Activated T-helper 1 cell treated with anti-CD3 and anti-CD28 coated beads, Interleukin-2, amount 50 U/mL, for 16 hours (primary cell): ENCODE results near the gene TP53RK.

ENCODE experiments used
- DNase-seq, 2 donors: peaks; one replicate each; pipeline ENCODE4 v3.0.0-alpha.2; 2020; ENCODE audit warnings: low read depth in 1 of 2, low spot score in 1 of 2

TP53RK gene

GRCh38 chr20:46689082-46689753 lies at the start of gene TP53RK:
Gene TP53RK (minus strand): TSS chr20:46689444. CDS start chr20:46689414, 30 bp downstream.
- peak; percentile 88 to 92 for DNase-seq

- DNase-seq = no peak
Measured at GRCh38 chr20:46735436-46735835, 46.2 kb upstream of the TP53RK start.

DNA sequence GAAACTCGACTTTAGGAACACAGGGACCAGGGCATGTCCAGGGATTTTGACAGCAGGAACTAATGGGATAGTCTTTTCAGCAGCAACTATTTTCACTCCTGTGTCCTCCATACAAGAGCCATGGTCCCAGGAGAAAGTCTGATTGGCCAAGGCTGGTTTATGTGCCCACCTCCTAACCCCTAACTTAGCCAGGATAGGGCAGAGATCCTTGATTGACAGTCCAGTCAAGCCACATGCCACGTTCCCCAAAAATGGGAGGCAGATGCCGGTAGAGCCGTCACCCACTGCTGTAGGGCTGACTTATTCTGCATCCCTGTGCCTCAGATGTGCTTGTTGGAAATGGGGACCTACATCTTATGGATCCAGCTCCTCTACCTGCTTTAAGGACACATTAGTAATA lies 42.5 kb upstream of the TP53RK start:
- no peak for DNase-seq

DNA sequence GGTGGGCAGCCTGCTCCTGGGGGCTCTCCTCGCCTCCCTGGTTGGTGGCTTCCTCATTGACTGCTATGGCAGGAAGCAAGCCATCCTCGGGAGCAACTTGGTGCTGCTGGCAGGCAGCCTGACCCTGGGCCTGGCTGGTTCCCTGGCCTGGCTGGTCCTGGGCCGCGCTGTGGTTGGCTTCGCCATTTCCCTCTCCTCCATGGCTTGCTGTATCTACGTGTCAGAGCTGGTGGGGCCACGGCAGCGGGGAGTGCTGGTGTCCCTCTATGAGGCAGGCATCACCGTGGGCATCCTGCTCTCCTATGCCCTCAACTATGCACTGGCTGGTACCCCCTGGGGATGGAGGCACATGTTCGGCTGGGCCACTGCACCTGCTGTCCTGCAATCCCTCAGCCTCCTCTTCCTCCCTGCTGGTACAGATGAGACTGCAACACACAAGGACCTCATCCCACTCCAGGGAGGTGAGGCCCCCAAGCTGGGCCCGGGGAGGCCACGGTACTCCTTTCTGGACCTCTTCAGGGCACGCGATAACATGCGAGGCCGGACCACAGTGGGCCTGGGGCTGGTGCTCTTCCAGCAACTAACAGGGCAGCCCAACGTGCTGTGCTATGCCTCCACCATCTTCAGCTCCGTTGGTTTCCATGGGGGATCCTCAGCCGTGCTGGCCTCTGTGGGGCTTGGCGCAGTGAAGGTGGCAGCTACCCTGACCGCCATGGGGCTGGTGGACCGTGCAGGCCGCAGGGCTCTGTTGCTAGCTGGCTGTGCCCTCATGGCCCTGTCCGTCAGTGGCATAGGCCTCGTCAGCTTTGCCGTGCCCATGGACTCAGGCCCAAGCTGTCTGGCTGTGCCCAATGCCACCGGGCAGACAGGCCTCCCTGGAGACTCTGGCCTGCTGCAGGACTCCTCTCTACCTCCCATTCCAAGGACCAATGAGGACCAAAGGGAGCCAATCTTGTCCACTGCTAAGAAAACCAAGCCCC lies 36.2 kb upstream of the TP53RK start:
- no peak for DNase-seq

DNA sequence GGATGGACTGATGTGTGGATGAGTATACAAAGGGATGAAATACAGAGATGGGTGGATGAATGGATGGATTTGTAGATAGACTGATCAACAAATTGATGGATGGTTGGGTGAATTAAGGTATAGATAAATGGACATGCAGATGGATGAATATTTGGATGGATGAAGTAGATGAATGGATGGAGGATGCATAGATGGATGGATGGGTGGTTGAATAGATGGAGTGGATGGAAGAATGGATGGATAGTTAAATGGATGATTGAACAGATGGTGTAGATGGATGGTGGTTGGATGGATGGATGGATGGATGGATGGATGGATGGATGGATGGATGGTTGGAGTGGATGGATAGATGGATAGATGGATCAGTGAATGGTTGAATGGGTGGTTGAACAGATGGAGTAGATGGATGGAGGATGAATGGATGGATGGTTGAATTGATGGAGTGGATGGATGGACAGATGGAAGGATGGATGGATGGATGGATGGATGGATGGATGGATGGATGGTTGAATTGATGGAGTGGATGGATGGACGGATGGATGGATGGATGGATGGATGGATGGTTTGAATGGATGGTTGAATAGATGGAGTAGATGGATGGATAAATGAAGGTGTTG lies 35.2 kb upstream of the TP53RK start:
- no peak for DNase-seq

- no peak for DNase-seq
Measured at GRCh38 chr20:46723039-46723438, 33.8 kb upstream of the TP53RK start.

GRCh38 chr20:46722450-46722849 lies 33.2 kb upstream of the TP53RK start:
- DNase-seq = no peak

DNA sequence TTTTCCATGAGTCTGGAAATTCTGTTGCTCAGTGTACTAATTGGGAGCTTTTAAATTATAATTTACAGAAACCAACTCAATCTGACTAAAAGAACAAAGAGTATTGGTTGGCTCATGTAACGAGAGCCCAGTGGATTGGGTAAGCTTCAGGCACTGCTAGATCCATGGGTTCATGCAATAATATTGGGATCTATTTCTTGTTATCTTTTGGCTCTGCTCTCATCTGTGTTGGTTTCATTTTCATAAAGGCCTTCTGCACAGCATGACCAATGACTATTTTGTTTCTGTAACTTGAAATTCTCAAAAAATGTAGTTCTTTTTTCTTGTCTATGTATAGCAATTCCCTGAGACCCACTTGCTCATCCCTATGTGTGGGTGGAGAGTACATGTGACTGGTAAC lies 32.2 kb upstream of the TP53RK start:
- DNase-seq = no peak

GRCh38 chr20:46720776-46721425 lies 31.7 kb upstream of the TP53RK start:
- DNase-seq = no peak

DNA sequence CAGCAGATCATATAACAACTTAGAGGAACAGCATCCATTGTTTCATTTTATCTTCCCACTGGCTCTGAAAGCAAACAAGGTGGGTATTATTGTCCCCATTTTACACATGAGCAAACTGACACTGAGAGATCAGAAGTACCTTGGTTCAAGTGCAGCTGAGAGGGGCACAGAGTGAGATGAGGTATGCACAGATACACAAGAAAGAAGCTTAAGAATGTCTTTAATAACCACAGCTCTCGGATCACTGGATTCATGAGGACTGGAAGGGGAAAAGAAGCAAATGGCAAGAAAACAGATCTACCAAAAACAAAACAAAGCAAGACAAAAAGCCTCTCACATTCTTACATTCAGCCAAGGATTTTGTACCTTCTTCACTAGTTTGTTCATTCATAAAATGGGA lies 30.8 kb upstream of the TP53RK start:
- no peak for DNase-seq

DNA sequence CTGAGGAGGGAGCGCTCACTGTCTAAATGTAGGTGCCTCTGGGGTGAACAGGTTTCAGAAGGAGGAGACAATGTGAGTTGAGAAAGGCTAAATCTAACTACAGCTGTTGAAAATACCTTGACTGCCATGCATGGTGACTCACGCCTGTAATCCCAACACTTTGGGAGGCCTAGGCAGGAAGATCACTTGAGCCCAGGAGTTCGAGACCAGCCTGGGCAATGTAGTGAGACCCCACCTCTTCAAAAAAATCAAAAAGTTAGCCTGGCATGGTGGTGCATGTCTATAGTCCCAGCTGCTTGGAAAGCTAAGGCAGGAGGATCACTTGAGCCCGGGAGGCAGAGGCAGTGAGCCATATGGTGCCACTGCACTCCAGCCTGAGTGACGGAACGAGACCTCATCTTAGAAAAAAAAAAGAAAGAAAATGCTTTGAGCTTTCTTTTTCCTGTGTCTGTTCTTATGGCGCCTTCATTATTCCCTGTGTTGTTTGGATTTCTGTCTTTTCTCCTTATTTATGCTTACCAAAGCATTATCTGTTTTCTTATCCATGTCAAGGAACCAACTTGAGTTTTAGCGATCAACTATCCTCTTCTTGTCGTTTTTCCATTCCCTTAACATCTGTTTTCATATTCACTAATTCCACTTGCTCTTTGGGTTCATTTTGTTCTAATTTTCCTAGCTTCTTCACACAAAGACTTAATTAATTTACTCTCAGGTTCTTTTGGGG lies 28.7 kb upstream of the TP53RK start:
- DNase-seq = no peak

GRCh38 chr20:46715292-46715756 lies 26.1 kb upstream of the TP53RK start:
- DNase-seq = no peak

DNA sequence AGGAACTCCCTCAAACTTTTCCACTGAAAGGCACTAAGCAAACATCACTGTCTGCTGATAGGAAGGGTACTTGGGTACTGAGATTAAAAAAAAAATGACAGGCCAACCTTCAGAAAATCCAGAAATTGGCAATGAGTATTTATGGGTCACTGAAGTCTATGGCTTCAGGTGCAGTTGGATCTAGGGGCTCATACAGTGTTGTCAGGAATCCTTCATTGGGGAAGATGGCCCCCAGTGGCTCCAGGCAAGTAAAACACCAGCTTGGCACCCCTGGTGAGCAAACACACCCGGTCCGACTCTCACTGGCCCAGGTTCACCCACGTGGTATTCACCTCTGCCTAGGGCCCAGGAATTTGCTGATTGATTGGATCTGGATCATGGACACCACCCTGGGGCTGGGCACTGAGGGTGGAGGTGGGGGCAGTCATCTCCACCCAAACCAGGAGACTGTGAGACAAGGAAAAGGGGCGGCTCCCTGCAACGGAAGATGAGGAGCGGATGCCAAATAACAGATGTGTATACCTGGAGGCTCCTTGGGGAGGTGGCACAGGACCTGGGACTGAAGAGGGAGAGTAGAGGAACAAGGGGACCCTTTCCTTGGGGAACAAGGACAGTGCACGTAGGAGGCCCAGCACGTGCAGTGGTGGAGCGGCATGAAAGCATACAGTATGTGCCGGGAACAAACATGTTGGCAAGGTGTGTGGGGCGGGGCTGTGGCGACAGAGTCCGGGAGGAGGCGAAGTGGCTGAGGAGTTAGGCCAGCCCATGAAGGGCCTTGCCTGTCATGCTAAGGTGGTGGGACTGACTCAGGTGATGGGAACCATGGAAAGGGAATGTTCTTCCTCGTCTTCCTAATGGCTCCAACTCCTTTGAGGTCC lies 25.0 kb upstream of the TP53RK start:
- DNase-seq = no peak

DNA sequence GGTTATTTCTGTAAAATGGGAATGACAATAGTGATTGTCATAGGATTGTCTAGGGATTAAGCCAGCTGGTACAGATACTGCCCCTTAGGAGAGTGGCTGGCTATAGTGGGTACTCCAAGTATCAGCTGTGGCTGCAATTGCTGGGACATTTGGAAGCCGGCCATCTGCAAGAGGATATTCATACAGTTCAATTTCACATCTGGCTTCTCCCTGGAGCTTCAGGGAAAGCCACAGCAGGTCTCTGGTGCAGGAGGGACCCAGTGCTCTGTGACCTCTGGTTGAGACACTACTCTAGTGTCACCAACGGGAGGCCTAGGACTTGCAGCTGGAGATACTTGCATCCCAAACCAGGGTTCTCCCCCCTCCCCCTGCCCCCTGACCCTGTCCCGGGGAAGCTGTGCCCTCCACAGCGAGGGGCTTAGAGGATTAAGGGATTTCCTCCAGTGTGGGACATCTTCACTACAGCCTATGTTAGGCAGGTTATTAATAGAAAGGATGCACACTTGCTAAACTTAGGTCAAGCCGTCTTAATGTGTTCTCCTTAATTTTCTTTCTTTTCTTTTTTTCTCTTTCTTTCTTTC lies 22.9 kb upstream of the TP53RK start:
- DNase-seq = no peak

- no peak for DNase-seq
Measured at GRCh38 chr20:46710153-46710913, 21.1 kb upstream of the TP53RK start.

DNA sequence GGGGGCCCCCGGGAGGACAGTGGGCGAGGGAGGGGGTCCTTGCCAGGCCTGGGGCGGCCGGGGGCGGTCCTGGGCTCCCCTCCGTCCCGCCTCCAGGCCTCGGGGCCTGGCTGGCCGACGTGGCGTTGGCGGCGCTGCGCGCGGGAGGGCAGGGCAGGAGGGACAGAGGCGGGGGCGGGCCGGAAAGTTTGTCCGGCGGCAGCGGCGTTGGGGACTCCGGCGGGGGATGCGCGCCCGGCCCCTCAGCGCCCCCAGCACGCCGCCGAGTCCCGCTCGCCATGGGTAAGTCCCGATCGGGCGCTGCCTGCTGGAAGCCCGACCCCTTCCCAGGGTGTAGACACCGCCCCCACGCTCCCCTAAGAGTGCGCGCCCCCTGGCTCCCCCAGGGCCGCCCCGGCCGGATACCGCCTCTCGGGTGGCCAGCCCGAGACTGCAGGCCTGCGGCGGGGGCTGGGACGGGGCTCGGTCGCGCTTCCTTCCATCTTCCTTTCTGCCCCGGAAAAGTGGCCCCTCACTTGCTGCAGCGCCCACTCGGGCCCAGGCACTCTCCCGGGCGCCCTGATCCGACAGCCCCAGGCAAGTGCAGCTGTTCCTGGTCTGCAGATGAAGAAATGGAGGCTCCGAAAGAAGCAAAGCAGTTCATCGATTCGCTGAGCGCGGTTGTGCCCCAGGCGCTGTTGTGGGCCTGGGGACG lies 20.4 kb upstream of the TP53RK start, which contains the start of gene SLC2A10:
Gene SLC2A10 (plus strand): TSS at position 191 of the 694 bp plus-strand sequence. CDS start 88 bp downstream, at position 279.
- no peak for DNase-seq

DNA sequence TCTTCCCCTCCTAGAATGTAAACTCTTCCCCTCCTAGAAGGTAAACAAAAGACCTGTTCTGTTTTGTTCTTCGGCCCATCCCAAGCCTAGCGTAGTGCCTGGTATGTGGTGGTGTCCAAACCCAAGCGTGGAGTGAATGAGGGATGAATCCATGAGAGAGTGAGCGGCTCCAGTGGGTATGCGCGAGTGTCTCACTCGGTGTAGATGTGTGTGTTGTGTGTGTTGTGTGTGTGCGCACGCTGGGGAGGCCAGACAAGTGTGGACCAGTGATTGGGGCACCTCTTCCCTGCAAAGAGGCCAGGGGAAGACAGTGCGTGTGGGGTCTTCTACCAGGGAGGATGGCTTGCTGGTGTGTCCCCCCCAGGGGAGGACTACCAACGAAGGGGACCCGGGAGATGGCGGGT lies 19.8 kb upstream of the TP53RK start:
- DNase-seq = no peak
